ENCODE measurements around the gene AKR1D1.

GRCh38 chr7:138125119-138125518 is 48.9 kb downstream of the AKR1D1 start:
- TF ChIP-seq CTCF (IDR thresholded peaks at IDR 0.05) (no peak), POLR2A (IDR thresholded peaks at IDR 0.05) (no peak)

All from thyroid gland (tissue), 4 donors.